Type B pancreatic cell (in vitro differentiated cells): ENCODE data around the gene MANSC4. TPM values are rescaled to one million over a fixed set of nuclear protein-coding genes. Genes with fewer than 3 reads are reported as not detected.

Experiments used
- DNase-seq: peaks from one replicate; pipeline ENCODE4 v3.0.0; 2021; ENCODE audit warnings: mixed read lengths; ENCODE audit not compliant: unreplicated experiment; ENCODE audit errors: extremely low spot score
- H3K27ac Mint-ChIP-seq: 2 replicates; pipeline ENCODE4 v1.8.0; 2021; ENCODE audit warnings: mild to moderate bottlenecking, mixed read lengths
- H3K27me3 Mint-ChIP-seq: 2 replicates; pipeline ENCODE4 v1.8.0; 2021; ENCODE audit warnings: mixed read lengths
- H3K36me3 Mint-ChIP-seq: 2 replicates; pipeline ENCODE4 v1.8.0; 2021; ENCODE audit warnings: mixed read lengths
- H3K4me1 Mint-ChIP-seq: one replicate; pipeline ENCODE4 v1.8.0; 2021; ENCODE audit warnings: mixed read lengths; ENCODE audit not compliant: unreplicated experiment
- H3K4me3 Mint-ChIP-seq: 2 replicates; pipeline ENCODE4 v1.8.0; 2021; ENCODE audit warnings: mild to moderate bottlenecking, mixed read lengths
- H3K9me3 Mint-ChIP-seq: 2 replicates; pipeline ENCODE4 v1.8.0; 2021; ENCODE audit warnings: mixed read lengths
- CTCF ChIP-seq: fragments of 200-600 bp; sonication (generic); conservative IDR thresholded peaks from 2 replicates; pipeline ENCODE4 v1.5.0; 2021; ENCODE audit warnings: antibody characterized with exemption, mild to moderate bottlenecking
- total RNA-seq: library from RNA; stranded (reverse); gene quantifications from 2 replicates; pipeline ENCODE4 v1.2.1, GENCODE V29; 2021; ENCODE audit warnings: low replicate concordance

Gene MANSC4
- total RNA-seq, 1 donor from 2014 or later, result not detected

GRCh38 chr12:27814851-27815591, 35.0 kb upstream of the MANSC4 start:
- H3K9me3 Mint-ChIP-seq, result no peaks in the 10 kb centered on the region
- peaks cover 12% of the 10 kb centered on the region for H3K27me3 Mint-ChIP-seq
- H3K27ac Mint-ChIP-seq, result no peak overlapping the region
- no peak overlapping the region for H3K4me3 Mint-ChIP-seq
- DNase-seq, result no peak
- peaks cover 8% of the 10 kb centered on the region for H3K36me3 Mint-ChIP-seq
- H3K4me1 Mint-ChIP-seq, result no peaks in the 10 kb centered on the region
- TF ChIP-seq CTCF, result no peak

- DNase-seq, result no peak
- TF ChIP-seq CTCF, result no peak
- Mint-ChIP-seq H3K4me1 (no peaks in the 10 kb centered on the region), H3K4me3 (no peak overlapping the region), H3K9me3 (no peaks in the 10 kb centered on the region), H3K27ac (no peak overlapping the region), H3K27me3 (peaks cover 12% of the 10 kb centered on the region), H3K36me3 (peaks cover 8% of the 10 kb centered on the region)
Observed at GRCh38 chr12:27814411-27814810, 34.4 kb upstream of the MANSC4 start.

GRCh38 chr12:27812502-27812901, 32.5 kb upstream of the MANSC4 start:
- H3K4me1 Mint-ChIP-seq, result no peaks in the 10 kb centered on the region

GRCh38 chr12:27810756-27811155, 30.7 kb upstream of the MANSC4 start:
- H3K27ac Mint-ChIP-seq, result no peak overlapping the region
- peaks cover 4% of the 10 kb centered on the region for H3K36me3 Mint-ChIP-seq
- no peak for TF ChIP-seq CTCF
- peaks cover 10% of the 10 kb centered on the region for H3K27me3 Mint-ChIP-seq
- H3K4me3 Mint-ChIP-seq, result no peak overlapping the region
- DNase-seq, result no peak
- H3K9me3 Mint-ChIP-seq, result no peaks in the 10 kb centered on the region
- no peaks in the 10 kb centered on the region for H3K4me1 Mint-ChIP-seq

More at GRCh38 chr12:27812502-27812901, 32.5 kb upstream of the MANSC4 start:
- Mint-ChIP-seq H3K4me3 (no peak overlapping the region), H3K27me3 (peaks cover 8% of the 10 kb centered on the region), H3K36me3 (peaks cover 4% of the 10 kb centered on the region), H3K27ac (no peak overlapping the region), H3K9me3 (no peaks in the 10 kb centered on the region)
- TF ChIP-seq CTCF, result no peak
- DNase-seq, result no peak

GRCh38 chr12:27808841-27809240, 28.8 kb upstream of the MANSC4 start:
- H3K27ac Mint-ChIP-seq, result no peak overlapping the region
- H3K36me3 Mint-ChIP-seq, result no peaks in the 10 kb centered on the region
- no peak for DNase-seq
- no peaks in the 10 kb centered on the region for H3K4me1 Mint-ChIP-seq
- no peaks in the 10 kb centered on the region for H3K9me3 Mint-ChIP-seq
- H3K27me3 Mint-ChIP-seq, result peaks cover 10% of the 10 kb centered on the region
- H3K4me3 Mint-ChIP-seq, result no peak overlapping the region
- TF ChIP-seq CTCF, result no peak
